ENCODE results near the gene C1GALT1C1L. TPM values are rescaled to one million over a fixed set of nuclear protein-coding genes. Genes with fewer than 3 reads are reported as not detected.

The C1GALT1C1L gene
- 1.2 and 1.3 TPM in 2 replicates for total RNA-seq

GRCh38 chr2:43676322-43677050 is at the start of gene C1GALT1C1L:
C1GALT1C1L (minus strand) TSS chr2:43676429; CDS start chr2:43676322, 107 bp downstream.

GRCh38 chr2:43637030-43637803 is 39.0 kb downstream of the C1GALT1C1L start, which contains the start of gene PLEKHH2:
PLEKHH2 (plus strand) TSS chr2:43637260; CDS start chr2:43644674, 7,414 bp downstream.

Other genes with a start within 250 kb of the C1GALT1C1L start
- 24.7 and 32.1 TPM in 2 replicates for gene THADA, start 80.4 kb downstream of the C1GALT1C1L start, total RNA-seq
- 1.2 and 1.8 TPM in 2 replicates for gene PLEKHH2, start 39.2 kb downstream of the C1GALT1C1L start, total RNA-seq
- 13.9 and 19.6 TPM in 2 replicates for gene DYNC2LI1, start 97.6 kb upstream of the C1GALT1C1L start, total RNA-seq
- gene ABCG5, start 162.4 kb upstream of the C1GALT1C1L start, total RNA-seq = not detected in 2 replicates
- not detected in 2 replicates for gene ABCG8, start 162.5 kb upstream of the C1GALT1C1L start, total RNA-seq